ENCODE measurements around the gene TRPV4.
"Not testable (repeated sequence)": the region's sequence is repeated elsewhere in the genome, so short reads cannot be mapped to it uniquely, and the experiment has no call there.

TRPV4 gene

DNA sequence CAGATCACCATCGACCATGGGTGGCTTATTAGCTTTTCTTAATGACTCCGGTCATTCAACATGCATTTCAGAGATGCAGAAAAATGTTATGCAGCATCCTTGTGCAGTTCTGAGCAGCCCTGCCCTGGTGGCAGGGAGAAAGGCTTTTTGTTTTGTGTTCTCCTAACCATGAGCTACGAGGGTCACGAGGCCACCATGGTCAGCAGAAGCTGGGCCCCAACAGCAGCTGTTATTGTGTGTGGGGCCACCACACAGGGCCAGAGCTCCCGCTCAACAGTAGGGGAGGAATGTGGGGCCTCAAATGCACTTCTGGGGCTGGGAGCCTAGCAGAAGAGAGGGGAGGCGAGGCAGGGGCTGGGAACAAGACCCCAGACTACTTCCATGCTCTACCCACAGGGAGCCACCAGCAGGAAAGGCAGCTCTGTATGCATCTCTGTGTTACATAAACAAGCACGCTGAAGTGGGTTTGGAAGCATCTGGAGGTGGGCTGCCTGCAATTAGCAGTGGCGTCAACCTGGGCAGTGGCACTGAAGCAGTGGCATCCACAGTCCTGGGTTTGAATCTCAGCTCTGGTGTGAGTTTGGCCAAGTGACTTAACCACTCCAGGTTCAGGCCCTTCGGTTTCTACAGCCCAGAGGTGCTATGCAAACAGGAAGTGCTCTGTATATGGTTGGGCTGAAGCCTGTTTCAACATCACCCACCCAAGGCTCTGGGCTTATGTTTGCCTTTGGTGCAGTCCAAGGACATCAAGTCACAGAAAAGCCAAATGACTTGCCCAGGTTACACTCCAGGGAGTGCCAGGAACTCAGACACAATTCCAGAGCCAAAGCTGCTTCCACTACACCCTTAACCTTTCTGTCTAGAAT lies 30.9 kb upstream of the TRPV4 start:
- TF ChIP-seq, protein P1, sequence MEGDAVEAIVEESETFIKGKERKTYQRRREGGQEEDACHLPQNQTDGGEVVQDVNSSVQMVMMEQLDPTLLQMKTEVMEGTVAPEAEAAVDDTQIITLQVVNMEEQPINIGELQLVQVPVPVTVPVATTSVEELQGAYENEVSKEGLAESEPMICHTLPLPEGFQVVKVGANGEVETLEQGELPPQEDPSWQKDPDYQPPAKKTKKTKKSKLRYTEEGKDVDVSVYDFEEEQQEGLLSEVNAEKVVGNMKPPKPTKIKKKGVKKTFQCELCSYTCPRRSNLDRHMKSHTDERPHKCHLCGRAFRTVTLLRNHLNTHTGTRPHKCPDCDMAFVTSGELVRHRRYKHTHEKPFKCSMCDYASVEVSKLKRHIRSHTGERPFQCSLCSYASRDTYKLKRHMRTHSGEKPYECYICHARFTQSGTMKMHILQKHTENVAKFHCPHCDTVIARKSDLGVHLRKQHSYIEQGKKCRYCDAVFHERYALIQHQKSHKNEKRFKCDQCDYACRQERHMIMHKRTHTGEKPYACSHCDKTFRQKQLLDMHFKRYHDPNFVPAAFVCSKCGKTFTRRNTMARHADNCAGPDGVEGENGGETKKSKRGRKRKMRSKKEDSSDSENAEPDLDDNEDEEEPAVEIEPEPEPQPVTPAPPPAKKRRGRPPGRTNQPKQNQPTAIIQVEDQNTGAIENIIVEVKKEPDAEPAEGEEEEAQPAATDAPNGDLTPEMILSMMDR (IDR thresholded peaks at IDR 0.05; ENCODE audit: insufficient read depth, low read length, poor library complexity, severe bottlenecking): no peak
- Histone ChIP-seq H3K4me3 (replicated peaks; ENCODE audit: low read depth, low read length) (no peak overlapping the region), H3K36me3 (ENCODE audit: control insufficient read depth, insufficient read depth, low read length) (no peaks in the 10 kb centered on the region; the same call in 1 of the 2 replicates), H3K27me3 (replicated peaks; ENCODE audit: control insufficient read depth, insufficient read depth, low read length) (no peaks in the 10 kb centered on the region)
- no peak for DNase-seq (ENCODE audit: extremely low read depth, insufficient read length)

DNA sequence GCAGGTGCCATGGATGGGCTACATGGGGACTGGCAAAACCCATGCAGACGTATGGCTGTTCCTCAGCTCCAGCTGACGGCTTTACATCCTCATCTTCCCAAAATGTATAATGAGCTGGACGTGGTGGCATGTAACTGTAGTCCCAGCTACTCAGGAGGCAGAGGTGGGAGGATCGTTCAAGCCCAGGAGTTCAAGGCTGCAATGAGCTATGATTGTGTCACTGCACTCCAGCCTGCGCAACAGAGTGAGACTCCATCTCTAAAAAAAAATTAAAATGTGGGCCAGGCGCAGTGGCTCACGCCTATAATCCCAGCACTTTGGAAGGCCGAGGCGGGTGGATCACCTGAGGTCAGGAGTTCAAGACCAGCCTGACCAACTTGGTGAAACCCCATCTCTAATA lies 29.3 kb upstream of the TRPV4 start:
- H3K27me3 ChIP-seq (replicated peaks; ENCODE audit: control insufficient read depth, insufficient read depth, low read length); H3K36me3 ChIP-seq (ENCODE audit: control insufficient read depth, insufficient read depth, low read length); DNase-seq (ENCODE audit: extremely low read depth, insufficient read length); H3K4me3 ChIP-seq (replicated peaks; ENCODE audit: low read depth, low read length): not testable (repeated sequence)

DNA sequence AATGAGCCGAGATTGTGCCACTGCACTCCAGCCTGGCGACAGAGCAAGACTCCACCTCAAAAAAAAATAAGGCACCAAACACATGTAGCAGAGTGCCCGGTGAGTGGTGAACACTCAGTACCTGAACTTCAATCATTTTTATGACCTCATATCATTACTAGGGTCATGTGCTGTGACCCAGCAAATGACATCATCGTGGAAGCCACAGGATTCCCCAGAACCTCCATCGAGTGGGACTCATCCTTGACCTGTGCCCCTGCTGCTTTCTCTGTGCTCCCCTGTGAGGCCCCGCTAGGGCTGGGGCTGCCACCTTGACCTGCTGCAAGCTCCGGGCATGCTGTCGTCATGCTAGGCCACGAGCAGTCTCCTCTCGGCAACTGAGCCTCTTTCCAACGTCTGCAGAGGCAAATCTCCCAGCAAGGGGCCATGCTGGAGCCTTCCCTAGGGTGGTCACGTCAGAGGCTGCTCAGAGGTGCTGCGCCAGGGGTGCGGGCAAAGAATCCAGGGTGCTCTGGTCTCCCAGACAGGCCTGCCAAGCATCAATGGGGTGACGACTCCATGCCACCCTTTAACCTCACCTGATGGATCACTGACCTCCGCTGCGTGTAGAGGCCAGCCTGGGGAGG lies 28.6 kb upstream of the TRPV4 start:
- H3K4me3 ChIP-seq (replicated peaks; ENCODE audit: low read depth, low read length): no peak overlapping the region
- DNase-seq (ENCODE audit: extremely low read depth, insufficient read length): no peak
- TF ChIP-seq, protein P1 (IDR thresholded peaks at IDR 0.05; ENCODE audit: insufficient read depth, low read length, poor library complexity, severe bottlenecking): no peak
- peaks cover 4% of the 10 kb centered on the region for H3K36me3 ChIP-seq (ENCODE audit: control insufficient read depth, insufficient read depth, low read length)
- no peaks in the 10 kb centered on the region for H3K27me3 ChIP-seq (replicated peaks; ENCODE audit: control insufficient read depth, insufficient read depth, low read length)

DNA sequence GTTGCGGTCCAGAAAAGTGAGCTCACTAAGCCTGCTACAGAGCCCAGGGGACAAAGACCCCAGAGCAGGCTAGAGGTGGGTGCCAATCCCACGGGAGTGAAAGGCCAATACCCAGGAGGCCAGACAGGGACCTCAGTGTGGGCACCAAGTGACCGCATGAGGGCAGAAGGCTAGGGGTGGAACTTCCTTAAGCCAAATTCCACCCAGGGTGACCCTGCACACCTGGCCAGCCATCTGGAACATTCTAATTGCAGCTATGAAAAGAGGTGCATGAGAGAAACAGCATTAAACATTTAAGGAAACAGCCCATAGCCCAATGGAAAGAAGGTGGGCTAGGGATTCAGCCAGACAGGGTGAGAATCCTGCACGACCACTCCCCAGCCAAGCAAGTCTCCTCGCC lies 27.8 kb upstream of the TRPV4 start:
- Histone ChIP-seq H3K27me3 (replicated peaks; ENCODE audit: control insufficient read depth, insufficient read depth, low read length) (no peaks in the 10 kb centered on the region), H3K4me3 (replicated peaks; ENCODE audit: low read depth, low read length) (no peak overlapping the region), H3K36me3 (ENCODE audit: control insufficient read depth, insufficient read depth, low read length) (peaks cover 6% of the 10 kb centered on the region)
- DNase-seq (ENCODE audit: extremely low read depth, insufficient read length): no peak
- TF ChIP-seq, protein P1 (IDR thresholded peaks at IDR 0.05; ENCODE audit: insufficient read depth, low read length, poor library complexity, severe bottlenecking): no peak

DNA sequence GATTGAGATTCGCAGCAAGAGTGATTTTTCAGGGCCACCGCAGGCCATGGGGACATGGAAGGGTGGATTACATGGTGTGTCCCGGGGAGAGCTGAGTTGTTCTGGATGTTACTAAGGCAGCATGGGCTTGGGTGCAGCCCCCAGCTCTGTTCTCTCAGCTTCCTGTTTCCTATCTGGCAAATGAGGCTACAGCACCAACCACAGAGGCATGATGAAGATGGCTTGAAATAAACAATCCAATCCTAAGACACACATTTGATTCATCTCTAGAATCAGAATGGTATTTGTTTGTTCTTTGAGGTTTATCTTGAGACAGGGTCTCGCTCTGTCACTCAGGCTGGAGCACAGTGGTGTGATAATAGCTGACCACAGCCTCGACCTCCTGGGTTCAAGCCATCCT lies 25.6 kb upstream of the TRPV4 start:
- no peak overlapping the region for H3K4me3 ChIP-seq (replicated peaks; ENCODE audit: low read depth, low read length)
- H3K36me3 ChIP-seq (ENCODE audit: control insufficient read depth, insufficient read depth, low read length): peaks cover 10% of the 10 kb centered on the region
- no peak for DNase-seq (ENCODE audit: extremely low read depth, insufficient read length)
- TF ChIP-seq, protein P1 (IDR thresholded peaks at IDR 0.05; ENCODE audit: insufficient read depth, low read length, poor library complexity, severe bottlenecking): no peak
- no peaks in the 10 kb centered on the region for H3K27me3 ChIP-seq (replicated peaks; ENCODE audit: control insufficient read depth, insufficient read depth, low read length)

DNA sequence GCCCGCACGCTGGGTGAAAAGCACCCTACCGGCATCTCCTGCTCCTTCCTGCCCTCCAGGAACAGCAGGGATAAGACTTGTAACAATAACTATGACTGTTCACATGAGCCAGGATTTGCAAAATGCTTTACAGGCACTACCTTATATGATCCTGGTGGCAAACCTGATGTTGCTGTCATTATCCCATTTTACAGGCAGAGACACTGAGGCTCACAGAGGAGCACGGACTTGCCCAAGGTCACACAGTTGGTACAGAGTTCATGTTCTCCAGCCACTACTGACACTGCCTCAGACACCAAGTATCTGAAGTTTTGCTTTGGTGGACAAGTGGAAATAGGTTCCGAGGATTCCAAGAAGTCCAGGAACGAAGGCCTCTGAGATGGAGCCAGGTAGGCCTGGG lies 24.5 kb upstream of the TRPV4 start:
- H3K27me3 ChIP-seq (replicated peaks; ENCODE audit: control insufficient read depth, insufficient read depth, low read length): no peaks in the 10 kb centered on the region
- DNase-seq (ENCODE audit: extremely low read depth, insufficient read length): no peak
- H3K36me3 ChIP-seq (ENCODE audit: control insufficient read depth, insufficient read depth, low read length): peaks cover 10% of the 10 kb centered on the region
- TF ChIP-seq, protein P1 (IDR thresholded peaks at IDR 0.05; ENCODE audit: insufficient read depth, low read length, poor library complexity, severe bottlenecking): no peak
- H3K4me3 ChIP-seq (replicated peaks; ENCODE audit: low read depth, low read length): no peak overlapping the region

All from GM06990 (cell line).